ENCODE data around the gene DDAH2. TPM values are rescaled to one million over a fixed set of nuclear protein-coding genes. Genes with fewer than 3 reads are reported as not detected.

DDAH2 gene
- total RNA-seq, 1 experiment from 2014 or later: 43.4 TPM

DNA sequence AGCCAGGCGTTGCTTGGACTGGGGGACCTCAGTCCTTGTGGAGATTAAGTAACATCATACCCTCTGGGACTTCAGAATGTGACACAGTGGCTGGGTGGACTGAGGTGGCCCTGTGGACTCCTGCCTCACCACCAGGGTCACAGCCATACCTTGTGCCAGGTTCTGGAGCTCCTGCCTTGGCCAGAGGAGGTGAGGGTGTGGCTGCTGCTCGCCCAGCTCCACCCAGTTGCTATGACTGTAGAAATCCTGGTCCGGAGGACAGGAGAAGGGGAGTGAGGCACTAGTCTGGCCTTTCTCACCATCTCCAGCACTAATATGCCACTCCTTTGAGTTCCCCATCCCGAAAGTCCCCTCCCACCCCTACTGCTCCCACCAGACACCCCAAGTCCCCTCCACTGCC is 46.1 kb upstream of the DDAH2 start:
- no peaks in the 10 kb centered on the region for H3K27me3 ChIP-seq (ENCODE audit: insufficient read depth, low read length)
- peak overlapping the region; percentile 79 for H3K27ac ChIP-seq (ENCODE audit: low read depth, low read length)
- H3K4me3 ChIP-seq (replicated peaks in 1 of 2; ENCODE audit: low read depth in 1 of 2, low read length in 2 of 2): peak overlapping the region in 1 of 2 experiments; percentile 19; a peak in 3 of 4 replicates
- H3K79me2 ChIP-seq (ENCODE audit: insufficient read depth, low read length): no peaks in the 10 kb centered on the region
- POLR2A ChIA-PET: interaction anchor here (0.8 to 4.8 kb wide), 8 partner anchors 9 to 87 kb away, joined by 3 to 47 read pairs (median 4); partner anchors contain the start of genes HSPA1B and NEU1
- intact Hi-C loops (cut with micrococcal nuclease): no loop called here
- peaks cover 0 to 14% of the 10 kb centered on the region in 2 experiments; a peak in 1 of 4 replicates for H3K36me3 ChIP-seq (ENCODE audit: control insufficient read depth in 1 of 2, insufficient read depth in 2 of 2, low read length in 2 of 2)
- CTCF ChIA-PET: interaction anchor here (0.6 to 1.4 kb wide), 5 partner anchors 16 to 88 kb away, joined by 3 to 11 read pairs (median 3); partner anchors contain the start of gene NEU1
- peaks cover 44 to 67% of the 10 kb centered on the region in 2 experiments for H3K4me1 ChIP-seq (ENCODE audit: control insufficient read depth in 1 of 2, insufficient read depth in 2 of 2, low read length in 2 of 2)
- no peak for DNase-seq (ENCODE audit: low read depth, low spot score)
- H4K20me1 ChIP-seq (ENCODE audit: insufficient read depth): no peaks in the 10 kb centered on the region
- peak; percentile 61 for ATAC-seq
- H3K4me2 ChIP-seq (ENCODE audit: low read length): peak overlapping the region; percentile 79
- RAD21 ChIA-PET (ENCODE audit: low non-redundant PET in 1 of 2, low total read pairs in 2 of 2, uncharacterized antibody in 2 of 2, unreplicated experiment in 2 of 2): interaction anchor here in 1 of 2 experiments (0.7 to 1.1 kb wide), 3 partner anchors 18 to 40 kb away, joined by 3 to 5 read pairs (median 4); no protein-coding TSS in a partner anchor
- H2AFZ ChIP-seq (ENCODE audit: low read depth, low read length, poor library complexity, severe bottlenecking): no peak overlapping the region
- no peaks in the 10 kb centered on the region for H3K9me2 ChIP-seq (ENCODE audit: insufficient read depth)
- peak overlapping the region; percentile 64 for H3K9ac ChIP-seq (ENCODE audit: low read length)
- no peak for TF ChIP-seq ZNF274 (IDR thresholded peaks at IDR 0.05; ENCODE audit: low read depth, low read length)
- TF ChIP-seq ZFX (IDR thresholded peaks at IDR 0.05): no peak
- TF ChIP-seq CBX3 (IDR thresholded peaks at IDR 0.05; ENCODE audit: low read depth): no peak
- no peak for TF ChIP-seq POLR2A (IDR thresholded peaks at IDR 0.05; ENCODE audit: borderline replicate concordance, extremely low read depth, insufficient read depth, insufficient read length)
- TF ChIP-seq CEBPB (IDR thresholded peaks at IDR 0.05; ENCODE audit: low read depth): no peak
- TF ChIP-seq FOSL1 (IDR thresholded peaks at IDR 0.05; ENCODE audit: low read depth): no peak
- TF ChIP-seq, protein P1, sequence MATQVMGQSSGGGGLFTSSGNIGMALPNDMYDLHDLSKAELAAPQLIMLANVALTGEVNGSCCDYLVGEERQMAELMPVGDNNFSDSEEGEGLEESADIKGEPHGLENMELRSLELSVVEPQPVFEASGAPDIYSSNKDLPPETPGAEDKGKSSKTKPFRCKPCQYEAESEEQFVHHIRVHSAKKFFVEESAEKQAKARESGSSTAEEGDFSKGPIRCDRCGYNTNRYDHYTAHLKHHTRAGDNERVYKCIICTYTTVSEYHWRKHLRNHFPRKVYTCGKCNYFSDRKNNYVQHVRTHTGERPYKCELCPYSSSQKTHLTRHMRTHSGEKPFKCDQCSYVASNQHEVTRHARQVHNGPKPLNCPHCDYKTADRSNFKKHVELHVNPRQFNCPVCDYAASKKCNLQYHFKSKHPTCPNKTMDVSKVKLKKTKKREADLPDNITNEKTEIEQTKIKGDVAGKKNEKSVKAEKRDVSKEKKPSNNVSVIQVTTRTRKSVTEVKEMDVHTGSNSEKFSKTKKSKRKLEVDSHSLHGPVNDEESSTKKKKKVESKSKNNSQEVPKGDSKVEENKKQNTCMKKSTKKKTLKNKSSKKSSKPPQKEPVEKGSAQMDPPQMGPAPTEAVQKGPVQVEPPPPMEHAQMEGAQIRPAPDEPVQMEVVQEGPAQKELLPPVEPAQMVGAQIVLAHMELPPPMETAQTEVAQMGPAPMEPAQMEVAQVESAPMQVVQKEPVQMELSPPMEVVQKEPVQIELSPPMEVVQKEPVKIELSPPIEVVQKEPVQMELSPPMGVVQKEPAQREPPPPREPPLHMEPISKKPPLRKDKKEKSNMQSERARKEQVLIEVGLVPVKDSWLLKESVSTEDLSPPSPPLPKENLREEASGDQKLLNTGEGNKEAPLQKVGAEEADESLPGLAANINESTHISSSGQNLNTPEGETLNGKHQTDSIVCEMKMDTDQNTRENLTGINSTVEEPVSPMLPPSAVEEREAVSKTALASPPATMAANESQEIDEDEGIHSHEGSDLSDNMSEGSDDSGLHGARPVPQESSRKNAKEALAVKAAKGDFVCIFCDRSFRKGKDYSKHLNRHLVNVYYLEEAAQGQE (IDR thresholded peaks at IDR 0.05; ENCODE audit: low read depth): no peak
- no peak for TF ChIP-seq JUND (IDR thresholded peaks at IDR 0.05)
- TF ChIP-seq RAD21 (IDR thresholded peaks at IDR 0.05; ENCODE audit: low read depth): no peak
- TF ChIP-seq POLR2AphosphoS5 (IDR thresholded peaks at IDR 0.05; ENCODE audit: low read depth, low read length): peak; percentile 44
- TF ChIP-seq, protein P2, sequence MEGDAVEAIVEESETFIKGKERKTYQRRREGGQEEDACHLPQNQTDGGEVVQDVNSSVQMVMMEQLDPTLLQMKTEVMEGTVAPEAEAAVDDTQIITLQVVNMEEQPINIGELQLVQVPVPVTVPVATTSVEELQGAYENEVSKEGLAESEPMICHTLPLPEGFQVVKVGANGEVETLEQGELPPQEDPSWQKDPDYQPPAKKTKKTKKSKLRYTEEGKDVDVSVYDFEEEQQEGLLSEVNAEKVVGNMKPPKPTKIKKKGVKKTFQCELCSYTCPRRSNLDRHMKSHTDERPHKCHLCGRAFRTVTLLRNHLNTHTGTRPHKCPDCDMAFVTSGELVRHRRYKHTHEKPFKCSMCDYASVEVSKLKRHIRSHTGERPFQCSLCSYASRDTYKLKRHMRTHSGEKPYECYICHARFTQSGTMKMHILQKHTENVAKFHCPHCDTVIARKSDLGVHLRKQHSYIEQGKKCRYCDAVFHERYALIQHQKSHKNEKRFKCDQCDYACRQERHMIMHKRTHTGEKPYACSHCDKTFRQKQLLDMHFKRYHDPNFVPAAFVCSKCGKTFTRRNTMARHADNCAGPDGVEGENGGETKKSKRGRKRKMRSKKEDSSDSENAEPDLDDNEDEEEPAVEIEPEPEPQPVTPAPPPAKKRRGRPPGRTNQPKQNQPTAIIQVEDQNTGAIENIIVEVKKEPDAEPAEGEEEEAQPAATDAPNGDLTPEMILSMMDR (IDR thresholded peaks at IDR 0.05 in 2 of 3, conservative IDR thresholded peaks at IDR 0.05 in 1 of 3; ENCODE audit: borderline replicate concordance in 1 of 3, insufficient read depth in 1 of 3, low read depth in 2 of 3, low read length in 2 of 3): 0 out of 6 replicates have a peak, but pooled peaks of 2 of the 3 experiments have one; percentile 5 to 24
- no peak for TF ChIP-seq EGR1 (IDR thresholded peaks at IDR 0.05; ENCODE audit: low read depth)
- no peak for TF ChIP-seq TCF7L2 (IDR thresholded peaks at IDR 0.05; ENCODE audit: borderline replicate concordance, extremely low read depth, insufficient read depth, insufficient read length)
- TF ChIP-seq EZH2phosphoT487 (IDR thresholded peaks at IDR 0.05; ENCODE audit: borderline replicate concordance): no peak
- TF ChIP-seq YY1 (IDR thresholded peaks at IDR 0.05; ENCODE audit: extremely low read depth, insufficient replicate concordance, low read depth, low read length): no peak
- no TSS peak for BruUV-seq (replicated peaks)
- no peaks in the 10 kb centered on the region for H3K9me3 ChIP-seq (ENCODE audit: control insufficient read depth in 1 of 2, insufficient read depth in 1 of 2, low read depth in 1 of 2, low read length in 2 of 2)
